Testis (tissue), 3 donors: ENCODE data around the gene HMCES. TPM values are rescaled to one million over a fixed set of nuclear protein-coding genes. Genes with fewer than 3 reads are reported as not detected.

ENCODE experiments used
- DNase-seq: peaks from one replicate; pipeline ENCODE4 v3.0.0-alpha.2; 2019
- H3K27ac ChIP-seq, 2 donors: fragments of 200-600 bp; sonication (generic); one replicate each; pipeline ENCODE4 v1.5.1; 2019
- H3K27me3 ChIP-seq: fragments of 200-600 bp; sonication (generic); one replicate; pipeline ENCODE4 v1.5.1; 2019
- H3K36me3 ChIP-seq: fragments of 200-600 bp; sonication (generic); one replicate; pipeline ENCODE4 v1.5.1; 2017; ENCODE audit warnings: low read depth; ENCODE audit errors: missing control alignments
- H3K4me1 ChIP-seq: fragments of 200-600 bp; sonication (generic); one replicate; pipeline ENCODE4 v1.5.1; 2019
- H3K4me3 ChIP-seq, 2 donors: fragments of 200-600 bp; sonication (generic); one replicate each; pipeline ENCODE4 v1.5.1; 2017 to 2019
- H3K9me3 ChIP-seq: fragments of 200-600 bp; sonication (generic); one replicate; pipeline ENCODE4 v1.5.1; 2017
- POLR2A ChIP-seq: fragments of 450-650 bp; IDR thresholded peaks from one replicate; pipeline ENCODE4 v1.6.1; 2017; ENCODE audit warnings: antibody characterized with exemption, mild to moderate bottlenecking, moderate library complexity
- WGBS, 2 donors: methylation state at CpG; one replicate each; pipeline ENCODE4 v1.1.5; 2018; 5-methylcytosine and 5-hydroxymethylcytosine counted together
- intact Hi-C: fragments of 100-400 bp; cut with DNase I; formaldehyde crosslinking; loops from one replicate; pipeline ENCODE4 v1.15.1; 2023; ENCODE audit warnings: low total_unique reads
- polyA plus RNA-seq: library from polyadenylated mRNA; stranded (reverse); fragments of 350-450 nt; fragmentation: Illumina TruSeq; extraction: RNeasy Lipid Tissue Mini Kit (QIAGEN cat#74804); gene quantifications from one replicate; pipeline ENCODE4 v1.2.3, GENCODE V29; 2014; ENCODE audit warnings: low read depth, low replicate concordance; ENCODE audit not compliant: insufficient read depth
- total RNA-seq, 2 donors: library from RNA; depleted of rRNA; stranded (reverse); fragments of >200 nt; gene quantifications; one replicate each; pipeline ENCODE4 v1.2.3, GENCODE V29; 2016
- TF ChIP-seq, protein P1 (sequence below), 3 experiments: fragments of 450-650 bp in 2 of 3; fragments of 200-600 bp in 1 of 3; sonication (generic) in 1 of 3; IDR thresholded peaks; one replicate each; pipeline ENCODE4 v1.5.1; 2016 to 2019; ENCODE audit warnings: antibody characterized with exemption in 3 of 3, mild to moderate bottlenecking in 2 of 3, moderate library complexity in 1 of 3

Gene HMCES
- total and polyA plus RNA-seq, 3 donors from 2014 or later, result 37.8 to 81.5 (median 41.6) TPM

DNA sequence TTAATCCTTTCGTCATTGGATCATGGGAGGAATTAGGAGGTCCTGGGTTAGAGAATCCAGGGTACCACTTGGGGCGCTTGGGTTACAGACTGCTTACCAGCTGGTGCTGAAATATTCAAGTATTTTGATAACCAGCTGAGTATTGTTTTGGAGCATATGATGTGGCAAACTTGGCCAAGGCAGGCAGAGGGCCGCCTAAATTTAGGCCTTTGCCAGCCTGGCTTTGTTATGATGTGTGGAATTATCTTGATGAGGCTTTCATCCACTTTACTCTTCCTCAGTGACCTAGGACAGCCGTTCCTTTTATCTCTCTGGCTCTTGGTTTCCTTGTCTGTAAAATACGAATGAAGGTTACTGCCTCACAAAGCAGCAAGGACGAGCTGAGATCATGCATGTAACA lies 22.4 kb upstream of the HMCES start:
- TF ChIP-seq, protein P1, sequence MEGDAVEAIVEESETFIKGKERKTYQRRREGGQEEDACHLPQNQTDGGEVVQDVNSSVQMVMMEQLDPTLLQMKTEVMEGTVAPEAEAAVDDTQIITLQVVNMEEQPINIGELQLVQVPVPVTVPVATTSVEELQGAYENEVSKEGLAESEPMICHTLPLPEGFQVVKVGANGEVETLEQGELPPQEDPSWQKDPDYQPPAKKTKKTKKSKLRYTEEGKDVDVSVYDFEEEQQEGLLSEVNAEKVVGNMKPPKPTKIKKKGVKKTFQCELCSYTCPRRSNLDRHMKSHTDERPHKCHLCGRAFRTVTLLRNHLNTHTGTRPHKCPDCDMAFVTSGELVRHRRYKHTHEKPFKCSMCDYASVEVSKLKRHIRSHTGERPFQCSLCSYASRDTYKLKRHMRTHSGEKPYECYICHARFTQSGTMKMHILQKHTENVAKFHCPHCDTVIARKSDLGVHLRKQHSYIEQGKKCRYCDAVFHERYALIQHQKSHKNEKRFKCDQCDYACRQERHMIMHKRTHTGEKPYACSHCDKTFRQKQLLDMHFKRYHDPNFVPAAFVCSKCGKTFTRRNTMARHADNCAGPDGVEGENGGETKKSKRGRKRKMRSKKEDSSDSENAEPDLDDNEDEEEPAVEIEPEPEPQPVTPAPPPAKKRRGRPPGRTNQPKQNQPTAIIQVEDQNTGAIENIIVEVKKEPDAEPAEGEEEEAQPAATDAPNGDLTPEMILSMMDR (IDR thresholded peaks at IDR 0.05), result no peak
- H3K36me3 ChIP-seq, result no peaks in the 10 kb centered on the region
- intact Hi-C loops, result no loop called here
- H3K9me3 ChIP-seq, result no peaks in the 10 kb centered on the region
- no peak overlapping the region for H3K27ac ChIP-seq
- DNase-seq, result no peak
- 81 to 93% methylated on average over 6 of the region's 6 CpGs for WGBS, 2 donors
- H3K4me1 ChIP-seq, result no peaks in the 10 kb centered on the region
- no peaks in the 10 kb centered on the region for H3K27me3 ChIP-seq
- H3K4me3 ChIP-seq, result no peak overlapping the region

DNA sequence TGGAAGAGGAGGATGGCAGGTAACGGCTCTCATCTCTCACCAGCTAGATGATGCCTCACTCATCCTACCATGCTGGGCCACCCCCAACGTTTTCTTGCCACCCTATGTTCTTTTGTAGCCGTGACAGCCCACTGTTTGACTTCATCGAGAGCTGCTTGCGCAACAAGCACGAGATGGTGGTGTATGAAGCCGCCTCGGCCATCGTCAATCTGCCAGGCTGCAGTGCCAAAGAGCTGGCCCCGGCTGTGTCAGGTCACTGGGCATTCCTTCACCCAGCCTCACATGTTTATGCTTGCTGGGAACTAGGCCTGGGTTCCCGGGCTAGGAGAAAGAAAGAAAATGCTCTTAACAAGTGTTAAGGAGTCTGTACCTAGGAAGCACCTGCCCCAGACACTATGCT lies 21.1 kb upstream of the HMCES start:
- H3K36me3 ChIP-seq, result no peaks in the 10 kb centered on the region
- no peak for DNase-seq
- intact Hi-C loops, result no loop called here
- 94% methylated on average over 11 of the region's 11 CpGs for WGBS, 2 donors
- no peaks in the 10 kb centered on the region for H3K27me3 ChIP-seq
- H3K4me1 ChIP-seq, result no peaks in the 10 kb centered on the region
- H3K27ac ChIP-seq, result no peak overlapping the region
- no peak overlapping the region for H3K4me3 ChIP-seq
- TF ChIP-seq POLR2A, result no peak
- TF ChIP-seq, protein P1 (IDR thresholded peaks at IDR 0.05), result no peak
- no peaks in the 10 kb centered on the region for H3K9me3 ChIP-seq

DNA sequence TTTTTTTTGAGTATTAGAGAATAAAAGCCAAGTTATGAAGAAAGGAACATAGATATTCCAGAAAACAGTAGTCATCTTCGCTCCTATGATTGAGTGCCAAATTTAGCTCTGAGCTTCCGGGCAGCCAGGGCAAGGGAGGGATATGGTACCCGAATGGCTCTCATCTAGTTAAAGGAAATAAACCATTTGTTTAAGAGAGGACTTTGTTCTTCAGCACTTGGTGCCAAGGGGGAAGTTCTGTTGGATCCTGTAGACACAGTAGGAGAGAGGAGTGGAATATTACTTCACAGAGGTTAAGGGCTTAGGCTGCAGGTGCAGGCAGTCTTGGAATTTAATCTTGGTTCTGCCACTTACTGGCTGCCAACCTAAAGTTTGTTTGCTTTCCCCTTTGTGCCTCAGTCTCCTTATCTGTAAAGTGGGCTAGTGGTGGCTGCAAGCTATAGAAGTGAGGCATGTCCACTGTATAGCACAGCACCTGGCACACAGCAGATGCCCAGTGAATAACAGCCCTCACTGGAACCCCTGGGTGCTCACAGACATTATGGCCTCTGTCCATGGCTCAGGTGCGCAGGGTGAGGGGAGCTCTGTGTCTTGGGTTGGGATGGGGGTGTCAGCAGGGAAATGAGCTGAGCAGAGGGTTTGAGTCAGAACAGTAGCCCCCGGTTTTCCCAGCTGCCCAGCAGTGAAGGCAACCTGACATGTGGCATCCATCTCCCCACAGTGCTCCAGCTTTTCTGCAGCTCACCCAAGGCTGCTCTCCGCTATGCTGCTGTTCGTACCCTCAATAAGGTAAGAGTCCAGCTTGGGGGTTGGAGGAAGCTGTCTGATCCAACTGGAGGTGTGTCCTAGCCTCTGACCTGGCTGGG lies 18.8 kb upstream of the HMCES start:
- TF ChIP-seq, protein P1 (IDR thresholded peaks at IDR 0.05), result no peak
- no peak for TF ChIP-seq POLR2A
- intact Hi-C loops, result no loop called here
- DNase-seq, result no peak

DNA sequence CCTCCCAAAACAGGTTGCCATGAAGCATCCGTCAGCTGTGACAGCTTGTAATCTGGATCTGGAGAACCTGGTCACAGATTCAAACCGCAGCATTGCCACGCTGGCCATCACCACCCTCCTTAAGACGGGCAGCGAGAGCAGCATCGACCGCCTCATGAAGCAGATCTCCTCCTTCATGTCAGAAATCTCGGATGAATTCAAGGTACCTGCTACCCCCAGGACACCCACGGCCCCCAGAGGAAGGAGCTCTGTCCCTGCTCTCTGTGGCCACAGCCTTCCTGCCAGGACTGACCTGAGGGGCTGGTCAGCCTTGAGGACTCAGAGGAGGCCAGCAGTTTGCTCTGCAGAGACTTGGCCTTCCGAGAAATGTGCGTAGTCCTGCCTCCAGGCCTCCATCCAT lies 18.1 kb upstream of the HMCES start:
- no peaks in the 10 kb centered on the region for H3K27me3 ChIP-seq
- no peaks in the 10 kb centered on the region for H3K36me3 ChIP-seq
- intact Hi-C loops, result no loop called here
- TF ChIP-seq POLR2A, result no peak
- TF ChIP-seq, protein P1 (IDR thresholded peaks at IDR 0.05), result no peak
- no peak for DNase-seq
- 94% methylated on average over 9 to 11 of the region's 11 CpGs for WGBS, 2 donors
- H3K9me3 ChIP-seq, result no peaks in the 10 kb centered on the region
- H3K27ac ChIP-seq, result no peak overlapping the region
- H3K4me3 ChIP-seq, result no peak overlapping the region
- no peaks in the 10 kb centered on the region for H3K4me1 ChIP-seq

More for the DNA sequence above, 18.8 kb upstream of the HMCES start:
- Histone ChIP-seq H3K4me3 (no peak overlapping the region), H3K27ac (no peak overlapping the region), H3K4me1 (no peaks in the 10 kb centered on the region), H3K36me3 (no peaks in the 10 kb centered on the region), H3K9me3 (no peaks in the 10 kb centered on the region), H3K27me3 (no peaks in the 10 kb centered on the region)
- 90 to 91% methylated on average over 6 to 7 of the region's 7 CpGs for WGBS, 2 donors

DNA sequence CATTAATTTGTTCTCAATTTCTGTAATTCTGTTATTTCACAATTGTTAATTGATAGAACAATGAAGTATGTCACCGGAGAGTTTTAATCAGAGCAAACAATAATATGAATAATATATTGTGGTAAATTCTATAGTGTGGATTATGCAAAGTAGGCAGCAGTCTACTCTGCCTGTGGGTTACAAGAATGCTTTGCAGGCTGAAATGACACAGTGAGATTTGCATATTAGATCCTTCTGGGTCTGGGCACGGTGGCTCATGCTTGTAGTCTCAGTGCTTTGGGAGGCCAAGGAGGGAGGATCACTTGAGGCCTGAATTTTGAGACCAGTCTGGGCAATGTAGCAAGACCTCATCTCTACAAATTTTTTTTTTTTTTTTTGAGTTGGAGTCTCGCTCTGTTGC lies 16.8 kb upstream of the HMCES start:
- no peaks in the 10 kb centered on the region for H3K4me1 ChIP-seq
- H3K36me3 ChIP-seq, result no peaks in the 10 kb centered on the region
- no peak for TF ChIP-seq POLR2A
- TF ChIP-seq, protein P1 (IDR thresholded peaks at IDR 0.05), result no peak
- no peak overlapping the region for H3K4me3 ChIP-seq
- intact Hi-C loops, result no loop called here
- no peaks in the 10 kb centered on the region for H3K27me3 ChIP-seq
- WGBS, 2 donors, result 87 to 90% methylated on average over 3 of the region's 3 CpGs
- H3K27ac ChIP-seq, result no peak overlapping the region
- no peaks in the 10 kb centered on the region for H3K9me3 ChIP-seq
- DNase-seq, result no peak
